K562 (cell line): Measurements from ENCODE around the gene C11orf54. TPM values are rescaled to one million over a fixed set of nuclear protein-coding genes. Genes with fewer than 3 reads are reported as not detected.

ENCODE experiments used
- ARID3B ChIP-seq: fragments of 250-450 bp; sonication (Bioruptor Pico); IDR thresholded peaks from 2 replicates; pipeline ENCODE4 v1.4.0; 2020; ENCODE audit warnings: borderline replicate concordance
- BMI1 ChIP-seq: fragments of 150-350 bp; IDR thresholded peaks from 2 replicates; pipeline ENCODE4 v1.6.1; 2014; ENCODE audit warnings: low read length
- BRD9 ChIP-seq: fragments of 450-650 bp; IDR thresholded peaks from 2 replicates; pipeline ENCODE4 v1.6.1; 2018; ENCODE audit warnings: low read depth; ENCODE audit not compliant: partially characterized antibody
- CSDE1 ChIP-seq, 2 experiments: fragments of 450-650 bp; IDR thresholded peaks; 2 replicates each; pipeline ENCODE4 v1.6.1; 2016; ENCODE audit warnings: mild to moderate bottlenecking in 1 of 2
- DDX20 ChIP-seq: fragments of 450-650 bp; IDR thresholded peaks from 2 replicates; pipeline ENCODE4 v1.6.1; 2016; ENCODE audit warnings: missing genetic modification characterization, low read depth, mild to moderate bottlenecking, missing compliant biosample characterization, moderate library complexity
- ELF2 ChIP-seq: fragments of 250-450 bp; sonication (Bioruptor Pico); IDR thresholded peaks from 2 replicates; pipeline ENCODE4 v1.5.0; 2021; ENCODE audit warnings: mild to moderate bottlenecking
- ETV5 ChIP-seq: sonication (generic); formaldehyde crosslinking; IDR thresholded peaks from 2 replicates; pipeline ENCODE4 v1.4.0; 2020; ENCODE audit warnings: low read depth, mild to moderate bottlenecking, missing genetic modification reagents
- GABPA ChIP-seq: fragments of 200-800 bp; sonication (Bioruptor generic); conservative IDR thresholded peaks from 2 replicates; pipeline ENCODE4 v1.6.1; 2016; ENCODE audit warnings: low read depth, missing genetic modification characterization, missing compliant biosample characterization
- GATAD2A ChIP-seq: fragments of 450-650 bp; IDR thresholded peaks from 2 replicates; pipeline ENCODE4 v1.6.1; 2017
- HOXB6 ChIP-seq: fragments of 250-450 bp; sonication (Bioruptor Pico); IDR thresholded peaks from 2 replicates; pipeline ENCODE4 v1.5.1; 2022; ENCODE audit warnings: mild to moderate bottlenecking, borderline replicate concordance
- KLF1 ChIP-seq: fragments of 450-650 bp; IDR thresholded peaks from 2 replicates; pipeline ENCODE4 v1.6.1; 2016; ENCODE audit warnings: missing genetic modification characterization, missing compliant biosample characterization
- RCOR1 ChIP-seq, 2 experiments: IDR thresholded peaks; 2 replicates each; pipeline ENCODE4 v1.6.1; 2012; ENCODE audit warnings: low read depth in 2 of 2, low read length in 2 of 2, borderline replicate concordance in 1 of 2, improper control_type of control experiment in 1 of 2
- SMARCA5 ChIP-seq: fragments of 450-650 bp; IDR thresholded peaks from 2 replicates; pipeline ENCODE4 v1.6.1; 2016
- STAT6 ChIP-seq: sonication (generic); formaldehyde crosslinking; IDR thresholded peaks from 2 replicates; pipeline ENCODE4 v1.8.1; 2023; ENCODE audit warnings: mild to moderate bottlenecking, missing genetic modification reagents
- TBP ChIP-seq: optimal IDR thresholded peaks from 2 replicates; pipeline ENCODE3; 2011; ENCODE audit warnings: low read depth, low read length, improper control_type of control experiment
- TCF3 ChIP-seq: sonication (generic); formaldehyde crosslinking; IDR thresholded peaks from 2 replicates; pipeline ENCODE4 v1.4.0; 2020; ENCODE audit warnings: mild to moderate bottlenecking, missing genetic modification reagents
- ZBTB12 ChIP-seq: fragments of 250-450 bp; sonication (Bioruptor Pico); IDR thresholded peaks from 2 replicates; pipeline ENCODE4 v1.4.0; 2020
- ZNF175 ChIP-seq: fragments of 200-800 bp; sonication (Bioruptor generic); IDR thresholded peaks from 2 replicates; pipeline ENCODE4 v1.6.1; 2016; ENCODE audit warnings: low read depth, mild to moderate bottlenecking, missing genetic modification characterization, missing compliant biosample characterization
- ZNF707 ChIP-seq: fragments of 250-450 bp; sonication (Bioruptor Pico); conservative IDR thresholded peaks from 2 replicates; pipeline ENCODE4 v1.8.0; 2022; ENCODE audit warnings: inconsistent platforms, mild to moderate bottlenecking, moderate library complexity
- polyA plus RNA-seq, 8 experiments: library from polyadenylated mRNA; depleted of rRNA in 4 of 8; stranded (reverse) in 5 of 8; unstranded in 3 of 8; fragments of >200 nt; fragmentation: Nextera tagmentation in 2 of 8; fragmentation: Illumina TruSeq in 1 of 8; extraction: Ambion mirVana in 2 of 8; extraction: Trizol in 1 of 8; gene quantifications; 2 replicates each; pipeline versions ENCODE4 v1.2.1 to v1.2.3, GENCODE V29; 2011 to 2014; ENCODE audit warnings: inconsistent platforms in 1 of 8, missing spikeins in 1 of 8
- total RNA-seq, 7 experiments: library from RNA; depleted of rRNA in 6 of 7; stranded (reverse); fragments of >200 nt in 6 of 7; fragmentation: Illumina TruSeq in 2 of 7; extraction: Trizol in 2 of 7; gene quantifications; 2 replicates each; pipeline versions ENCODE4 v1.2.1 to v1.2.3, GENCODE V29; 2011 to 2021; ENCODE audit warnings: low replicate concordance in 1 of 7
- TF ChIP-seq, protein P1 (sequence below), 3 experiments: fragments of 200-800 bp in 1 of 3; fragments of 250-450 bp in 1 of 3; fragments of 450-650 bp in 1 of 3; sonication (Bioruptor Pico) in 1 of 3; sonication (Bioruptor generic) in 1 of 3; formaldehyde crosslinking in 1 of 3; IDR thresholded peaks; 2 replicates each; pipeline versions ENCODE4 v1.6.1 to v1.8.0; 2016 to 2022; ENCODE audit warnings: mild to moderate bottlenecking in 2 of 3, missing genetic modification characterization in 2 of 3, missing compliant biosample characterization in 1 of 3, moderate library complexity in 1 of 3

Gene C11orf54
- total and polyA plus RNA-seq, 9 of the 15 experiments (the other 6 are each of a cell fraction or from before 2014, with no cell fraction given): 13.4 to 33.0 (median 23.1) TPM

- TF ChIP-seq STAT6 (no peak), HOXB6 (no peak), ZBTB12 (CRISPR knock-in tag) (peak; percentile 83), CSDE1 (IDR thresholded peaks at IDR 0.05) (no peak), TBP (peak; percentile 14), SMARCA5 (peak; percentile 50), ZNF707 (no peak), ARID3B (CRISPR knock-in tag) (no peak), GABPA (tag) (peak; percentile 88), BRD9 (peak; percentile 82), GATAD2A (peak; percentile 72; the same call in 1 of the 2 replicates), KLF1 (tag) (no peak), ZNF175 (CRISPR knock-in tag) (peak; percentile 97), RCOR1 (IDR thresholded peaks at IDR 0.05; ENCODE audit: borderline replicate concordance in 1 of 2, low read depth in 2 of 2, low read length in 2 of 2) (peak in 1 of 2 experiments; percentile 94; a peak in 2 of 4 replicates), ETV5 (CRISPR knock-in tag) (peak; percentile 86), ELF2 (CRISPR knock-in tag) (0 out of 2 replicates have a peak, but pooled peaks have one; percentile 44), BMI1 (no peak), TCF3 (CRISPR knock-in tag) (peak; percentile 96), DDX20 (0 out of 2 replicates have a peak, but pooled peaks have one; percentile 74)
- TF ChIP-seq, protein P1, sequence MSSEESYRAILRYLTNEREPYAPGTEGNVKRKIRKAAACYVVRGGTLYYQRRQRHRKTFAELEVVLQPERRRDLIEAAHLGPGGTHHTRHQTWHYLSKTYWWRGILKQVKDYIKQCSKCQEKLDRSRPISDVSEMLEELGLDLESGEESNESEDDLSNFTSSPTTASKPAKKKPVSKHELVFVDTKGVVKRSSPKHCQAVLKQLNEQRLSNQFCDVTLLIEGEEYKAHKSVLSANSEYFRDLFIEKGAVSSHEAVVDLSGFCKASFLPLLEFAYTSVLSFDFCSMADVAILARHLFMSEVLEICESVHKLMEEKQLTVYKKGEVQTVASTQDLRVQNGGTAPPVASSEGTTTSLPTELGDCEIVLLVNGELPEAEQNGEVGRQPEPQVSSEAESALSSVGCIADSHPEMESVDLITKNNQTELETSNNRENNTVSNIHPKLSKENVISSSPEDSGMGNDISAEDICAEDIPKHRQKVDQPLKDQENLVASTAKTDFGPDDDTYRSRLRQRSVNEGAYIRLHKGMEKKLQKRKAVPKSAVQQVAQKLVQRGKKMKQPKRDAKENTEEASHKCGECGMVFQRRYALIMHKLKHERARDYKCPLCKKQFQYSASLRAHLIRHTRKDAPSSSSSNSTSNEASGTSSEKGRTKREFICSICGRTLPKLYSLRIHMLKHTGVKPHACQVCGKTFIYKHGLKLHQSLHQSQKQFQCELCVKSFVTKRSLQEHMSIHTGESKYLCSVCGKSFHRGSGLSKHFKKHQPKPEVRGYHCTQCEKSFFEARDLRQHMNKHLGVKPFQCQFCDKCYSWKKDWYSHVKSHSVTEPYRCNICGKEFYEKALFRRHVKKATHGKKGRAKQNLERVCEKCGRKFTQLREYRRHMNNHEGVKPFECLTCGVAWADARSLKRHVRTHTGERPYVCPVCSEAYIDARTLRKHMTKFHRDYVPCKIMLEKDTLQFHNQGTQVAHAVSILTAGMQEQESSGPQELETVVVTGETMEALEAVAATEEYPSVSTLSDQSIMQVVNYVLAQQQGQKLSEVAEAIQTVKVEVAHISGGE (CRISPR knock-in tag; IDR thresholded peaks at IDR 0.05): peak in 1 of 3 experiments; percentile 89; a peak in 2 of 6 replicates
These were observed 23.4 kb upstream of the C11orf54 start (continued) for GRCh38 chr11:93718057-93718563.
